ENCODE results near the gene NTMT1. TPM values are rescaled to one million over a fixed set of nuclear protein-coding genes. Genes with fewer than 3 reads are reported as not detected.

The NTMT1 gene
- total and polyA plus RNA-seq, 9 donors = 11.7 to 33.1 (median 25.3) TPM

DNA sequence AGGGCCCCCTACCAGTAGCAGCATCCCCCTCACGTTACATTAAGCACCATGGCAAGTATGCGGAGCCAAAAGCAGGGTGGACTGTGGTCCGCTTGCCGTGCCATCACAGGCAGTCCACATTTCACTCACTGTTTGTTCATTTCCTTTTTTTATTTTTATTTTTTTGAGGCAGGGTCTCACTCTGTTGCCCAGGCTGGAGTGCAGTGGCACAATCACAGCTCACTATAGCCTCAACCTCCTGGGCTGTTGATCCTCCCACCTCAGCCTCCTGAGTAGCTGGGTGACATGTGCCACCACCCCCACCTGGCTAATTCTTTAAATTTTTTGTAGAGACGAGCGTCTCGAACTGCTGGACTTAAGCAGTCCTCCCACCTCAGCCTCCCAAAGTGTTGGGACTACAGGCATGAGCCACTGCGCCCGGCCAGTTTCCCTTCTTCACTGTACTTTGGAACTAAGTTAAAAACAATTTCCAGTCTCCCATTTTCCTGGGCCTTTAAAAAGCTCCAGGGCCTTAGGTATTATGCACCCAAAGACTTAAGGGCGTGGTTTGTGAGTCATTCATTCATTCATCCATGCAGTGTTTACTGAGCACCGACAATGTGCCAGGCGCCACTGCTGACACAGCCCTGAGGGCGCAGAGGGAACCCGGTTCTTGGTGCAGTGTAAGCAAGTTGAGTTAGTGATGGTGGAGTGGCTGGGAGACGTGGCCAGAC, 59.4 kb downstream of the NTMT1 start:
- no peak for TF ChIP-seq POLR2A (IDR thresholded peaks at IDR 0.05)
- TF ChIP-seq EP300 (IDR thresholded peaks at IDR 0.05) = no peak
- TF ChIP-seq, protein P1, sequence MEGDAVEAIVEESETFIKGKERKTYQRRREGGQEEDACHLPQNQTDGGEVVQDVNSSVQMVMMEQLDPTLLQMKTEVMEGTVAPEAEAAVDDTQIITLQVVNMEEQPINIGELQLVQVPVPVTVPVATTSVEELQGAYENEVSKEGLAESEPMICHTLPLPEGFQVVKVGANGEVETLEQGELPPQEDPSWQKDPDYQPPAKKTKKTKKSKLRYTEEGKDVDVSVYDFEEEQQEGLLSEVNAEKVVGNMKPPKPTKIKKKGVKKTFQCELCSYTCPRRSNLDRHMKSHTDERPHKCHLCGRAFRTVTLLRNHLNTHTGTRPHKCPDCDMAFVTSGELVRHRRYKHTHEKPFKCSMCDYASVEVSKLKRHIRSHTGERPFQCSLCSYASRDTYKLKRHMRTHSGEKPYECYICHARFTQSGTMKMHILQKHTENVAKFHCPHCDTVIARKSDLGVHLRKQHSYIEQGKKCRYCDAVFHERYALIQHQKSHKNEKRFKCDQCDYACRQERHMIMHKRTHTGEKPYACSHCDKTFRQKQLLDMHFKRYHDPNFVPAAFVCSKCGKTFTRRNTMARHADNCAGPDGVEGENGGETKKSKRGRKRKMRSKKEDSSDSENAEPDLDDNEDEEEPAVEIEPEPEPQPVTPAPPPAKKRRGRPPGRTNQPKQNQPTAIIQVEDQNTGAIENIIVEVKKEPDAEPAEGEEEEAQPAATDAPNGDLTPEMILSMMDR (IDR thresholded peaks at IDR 0.05) = no peak
- DNase-seq = no peak
- Histone ChIP-seq H3K27ac (no peak overlapping the region), H3K27me3 (no peaks in the 10 kb centered on the region), H3K4me3 (no peak overlapping the region), H3K9me3 (no peaks in the 10 kb centered on the region), H3K4me1 (ENCODE audit: insufficient read depth) (no peaks in the 10 kb centered on the region), H3K36me3 (no peaks in the 10 kb centered on the region)
- intact Hi-C loops (cut with DNase I) = no loop called here
- WGBS, 3 donors = 77 to 84% (median 84%) methylated on average over 15 of the region's 15 CpGs

Other genes with a start within 250 kb of the NTMT1 start
- gene C9orf50, start 5.1 kb upstream of the NTMT1 start, total RNA-seq = 1 to 10 TPM in 1 of 7 donors, under 1 TPM in 1, not detected in 5; 0.30 to 1.1 TPM
- under 1 TPM in 1 of 2 donors, not detected in 1; 0.07 TPM for gene C9orf50, start 5.1 kb upstream of the NTMT1 start, polyA plus RNA-seq
- 10 to 100 TPM; 11.3 to 20.1 (median 17.3) TPM for gene ASB6, start 16.0 kb downstream of the NTMT1 start, total RNA-seq
- gene ASB6, start 16.0 kb downstream of the NTMT1 start, polyA plus RNA-seq = 10 to 100 TPM in 1 of 2 donors, 1 to 10 TPM in 1; 6.3 to 11.6 TPM
- 1 to 10 TPM in 4 of 7 donors, under 1 TPM in 3; 0.20 to 4.0 (median 1.4) TPM for gene PRRX2, start 39.5 kb downstream of the NTMT1 start, total RNA-seq
- under 1 TPM; 0.33 to 0.77 TPM for gene PRRX2, start 39.5 kb downstream of the NTMT1 start, polyA plus RNA-seq
- 1 to 10 TPM in 4 of 7 donors, under 1 TPM in 3; 0.72 to 5.1 (median 1.6) TPM for gene PTGES, start 126.9 kb downstream of the NTMT1 start, total RNA-seq
- gene PTGES, start 126.9 kb downstream of the NTMT1 start, polyA plus RNA-seq = 10 to 100 TPM in 1 of 2 donors, under 1 TPM in 1; 0.63 to 22.6 TPM
- 10 to 100 TPM; 12.9 to 27.3 (median 16.9) TPM for gene TOR1B, start 177.0 kb downstream of the NTMT1 start, total RNA-seq
- gene TOR1B, start 177.0 kb downstream of the NTMT1 start, polyA plus RNA-seq = 10 to 100 TPM; 12.2 to 27.5 TPM
- gene TOR1A, start 198.0 kb downstream of the NTMT1 start, total RNA-seq = 10 to 100 TPM; 23.5 to 32.7 (median 27.1) TPM
- gene TOR1A, start 198.0 kb downstream of the NTMT1 start, polyA plus RNA-seq = 10 to 100 TPM; 24.9 to 45.6 TPM
- 10 to 100 TPM; 34.1 to 45.7 (median 37.0) TPM for gene C9orf78, start 209.1 kb downstream of the NTMT1 start, total RNA-seq
- gene C9orf78, start 209.1 kb downstream of the NTMT1 start, polyA plus RNA-seq = 100 to 1,000 TPM in 1 of 2 donors, 10 to 100 TPM in 1; 55.4 to 130 TPM
- 10 to 100 TPM; 14.5 to 39.8 (median 32.4) TPM for gene USP20, start 209.3 kb downstream of the NTMT1 start, total RNA-seq
- 10 to 100 TPM in 1 of 2 donors, 1 to 10 TPM in 1; 6.8 to 29.7 TPM for gene USP20, start 209.3 kb downstream of the NTMT1 start, polyA plus RNA-seq

All from ovary (tissue), 9 donors.